Activated CD4-positive, alpha-beta T cell treated with anti-CD3 and anti-CD28 coated beads for 24 hours (primary cell): Measurements from ENCODE around the gene TLK1.
"Not testable (repeated sequence)": the region's sequence is repeated elsewhere in the genome, so short reads cannot be mapped to it uniquely, and the experiment has no call there.

Experiments
- DNase-seq, 2 donors: peaks; one replicate each; pipeline ENCODE4 v3.0.0-alpha.2; 2020; ENCODE audit warnings: low read depth in 2 of 2

Gene TLK1

GRCh38 chr2:171083451-171083850, 77.2 kb downstream of the TLK1 start:
- DNase-seq, result no peak

- DNase-seq, result no peak
These were observed 79.0 kb downstream of the TLK1 start for GRCh38 chr2:171081649-171082111.

- no peak for DNase-seq
These were observed 80.1 kb downstream of the TLK1 start for GRCh38 chr2:171080607-171081006.

- not testable (repeated sequence) for DNase-seq
These were observed 84.3 kb downstream of the TLK1 start for GRCh38 chr2:171076422-171076821.

GRCh38 chr2:171072164-171072563, 88.5 kb downstream of the TLK1 start:
- DNase-seq, result no peak

- DNase-seq, result no peak
These were observed 91.3 kb downstream of the TLK1 start for GRCh38 chr2:171069286-171069956.

GRCh38 chr2:171066110-171066509, 94.6 kb downstream of the TLK1 start:
- DNase-seq, result no peak

GRCh38 chr2:171057575-171057974, 103.1 kb downstream of the TLK1 start:
- DNase-seq, result no peak

GRCh38 chr2:171056307-171056706, 104.4 kb downstream of the TLK1 start:
- DNase-seq, result no peak

- no peak for DNase-seq
These were observed 111.0 kb downstream of the TLK1 start for GRCh38 chr2:171049691-171050090.

GRCh38 chr2:171046048-171046560, 114.6 kb downstream of the TLK1 start:
- no peak for DNase-seq

GRCh38 chr2:171044416-171044815, 116.3 kb downstream of the TLK1 start:
- no peak for DNase-seq

- no peak for DNase-seq
These were observed 118.3 kb downstream of the TLK1 start for GRCh38 chr2:171042253-171042969.

- no peak for DNase-seq
These were observed 124.2 kb downstream of the TLK1 start for GRCh38 chr2:171036532-171036931.

- no peak for DNase-seq
These were observed 126.4 kb downstream of the TLK1 start for GRCh38 chr2:171034315-171034714.

- no peak for DNase-seq
These were observed 135.5 kb downstream of the TLK1 start for GRCh38 chr2:171025214-171025613.

- no peak for DNase-seq
These were observed 142.2 kb downstream of the TLK1 start for GRCh38 chr2:171018522-171018921.

GRCh38 chr2:171016125-171016524, 144.6 kb downstream of the TLK1 start:
- DNase-seq, result no peak

- DNase-seq, result no peak
These were observed 146.8 kb downstream of the TLK1 start for GRCh38 chr2:171013851-171014250.

- DNase-seq, result no peak
These were observed 151.3 kb downstream of the TLK1 start for GRCh38 chr2:171009386-171009785.

- DNase-seq, result no peak
These were observed 152.0 kb downstream of the TLK1 start for GRCh38 chr2:171008550-171009205.

GRCh38 chr2:171004833-171005232, 155.9 kb downstream of the TLK1 start:
- no peak for DNase-seq

GRCh38 chr2:171004363-171004762, 156.3 kb downstream of the TLK1 start:
- no peak for DNase-seq
